H1 (cell line): ENCODE measurements around the gene OR5B2.

ENCODE experiments used
- ATF3 ChIP-seq: IDR thresholded peaks from 2 replicates; pipeline ENCODE4 v1.6.1; 2011; ENCODE audit warnings: low read depth, mild to moderate bottlenecking, low read length; ENCODE audit not compliant: insufficient read depth
- BACH1 ChIP-seq: IDR thresholded peaks from 2 replicates; pipeline ENCODE4 v1.6.1; 2012; ENCODE audit warnings: low read length, improper control_type of control experiment
- CHD2 ChIP-seq: IDR thresholded peaks from 2 replicates; pipeline ENCODE4 v1.6.1; 2012; ENCODE audit warnings: low read length, improper control_type of control experiment
- CTCF ChIP-seq, 3 experiments: IDR thresholded peaks; 1 replicate in 2 of 3; 2 replicates in 1 of 3; pipeline versions ENCODE4 v1.5.1 to v1.6.1; 2011; ENCODE audit warnings: low read length in 3 of 3, mild to moderate bottlenecking in 3 of 3, inconsistent platforms in 2 of 3, low read depth in 1 of 3, moderate library complexity in 1 of 3; ENCODE audit not compliant: insufficient read depth in 1 of 3; ENCODE audit errors: control extremely low read depth in 1 of 3
- EP300 ChIP-seq, 2 experiments: IDR thresholded peaks; 1 replicate in 1 of 2; 2 replicates in 1 of 2; pipeline ENCODE4 v1.6.1; 2011 to 2012; ENCODE audit warnings: low read depth in 2 of 2, low read length in 2 of 2, mild to moderate bottlenecking in 2 of 2, borderline replicate concordance in 1 of 2, inconsistent platforms in 1 of 2, moderate library complexity in 1 of 2
- HDAC2 ChIP-seq, 2 experiments: fragments of 300-600 bp in 1 of 2; sonication (generic) in 1 of 2; IDR thresholded peaks; 2 replicates each; pipeline ENCODE4 v1.6.1; 2011 to 2012; ENCODE audit warnings: low read depth in 2 of 2, low read length in 2 of 2, mild to moderate bottlenecking in 2 of 2, moderate library complexity in 2 of 2, borderline replicate concordance in 1 of 2, inconsistent platforms in 1 of 2
- JUN ChIP-seq: IDR thresholded peaks from 2 replicates; pipeline ENCODE4 v1.6.1; 2011; ENCODE audit warnings: low read depth, mild to moderate bottlenecking, improper control_type of control experiment, low read length
- KDM4A ChIP-seq: IDR thresholded peaks from one replicate; pipeline ENCODE4 v1.7.1; 2012; ENCODE audit warnings: low read depth, mild to moderate bottlenecking, moderate library complexity, low read length, inconsistent platforms; ENCODE audit not compliant: severe bottlenecking
- MAFK ChIP-seq: IDR thresholded peaks from 2 replicates; pipeline ENCODE4 v1.6.1; 2012; ENCODE audit warnings: low read depth, mild to moderate bottlenecking, improper control_type of control experiment, low read length
- RAD21 ChIP-seq, 2 experiments: IDR thresholded peaks in 1 of 2; conservative IDR thresholded peaks in 1 of 2; 2 replicates each; pipeline ENCODE4 v1.6.1; 2011; ENCODE audit warnings: low read depth in 2 of 2, low read length in 2 of 2, improper control_type of control experiment in 1 of 2, inconsistent platforms in 1 of 2, mild to moderate bottlenecking in 1 of 2, moderate library complexity in 1 of 2
- RFX5 ChIP-seq: IDR thresholded peaks from 2 replicates; pipeline ENCODE4 v1.6.1; 2011; ENCODE audit warnings: low read depth, low read length, improper control_type of control experiment, borderline replicate concordance
- YY1 ChIP-seq: IDR thresholded peaks from 2 replicates; pipeline ENCODE4 v1.6.1; 2011; ENCODE audit warnings: low read depth, mild to moderate bottlenecking, low read length
- ZNF274 ChIP-seq: IDR thresholded peaks from 2 replicates; pipeline ENCODE4 v1.7.0; 2012; ENCODE audit warnings: low read length, borderline replicate concordance; ENCODE audit errors: extremely low read depth
- TF ChIP-seq, protein P1 (sequence below): IDR thresholded peaks from 2 replicates; pipeline ENCODE4 v1.6.1; 2012; ENCODE audit warnings: inconsistent platforms

DNA sequence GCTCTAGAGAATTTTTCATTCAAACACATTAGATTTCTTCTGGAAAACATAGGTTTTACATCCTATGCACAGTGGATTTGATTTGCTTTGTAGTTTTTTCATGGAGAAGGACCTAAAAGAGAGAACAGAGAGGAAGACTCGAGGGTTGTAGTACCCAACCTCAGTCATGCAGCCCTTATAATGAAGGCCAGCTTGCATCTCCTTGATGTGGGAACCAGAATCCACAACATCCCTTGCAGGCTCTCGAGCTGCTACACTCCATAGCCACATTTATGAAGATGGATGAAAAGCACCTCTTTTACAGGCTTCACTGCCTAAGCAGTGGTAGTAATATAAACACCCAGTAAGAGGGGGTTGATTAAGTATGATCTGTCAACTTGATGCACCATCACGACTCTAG lies 23.7 kb upstream of the OR5B2 start:
- TF ChIP-seq RAD21 (IDR thresholded peaks at IDR 0.05 in 1 of 2, conservative IDR thresholded peaks at IDR 0.05 in 1 of 2; ENCODE audit: low read depth in 2 of 2, low read length in 2 of 2): no peak
- TF ChIP-seq EP300 (IDR thresholded peaks at IDR 0.05; ENCODE audit: borderline replicate concordance in 1 of 2, low read depth in 2 of 2, low read length in 2 of 2): no peak
- TF ChIP-seq CTCF (IDR thresholded peaks at IDR 0.05; ENCODE audit: control extremely low read depth in 1 of 3, insufficient read depth in 1 of 3, low read depth in 1 of 3, low read length in 3 of 3): no peak
- TF ChIP-seq ATF3: no peak
- no peak for TF ChIP-seq KDM4A
- TF ChIP-seq CHD2: no peak
- no peak for TF ChIP-seq YY1
- TF ChIP-seq BACH1: no peak
- TF ChIP-seq, protein P1, sequence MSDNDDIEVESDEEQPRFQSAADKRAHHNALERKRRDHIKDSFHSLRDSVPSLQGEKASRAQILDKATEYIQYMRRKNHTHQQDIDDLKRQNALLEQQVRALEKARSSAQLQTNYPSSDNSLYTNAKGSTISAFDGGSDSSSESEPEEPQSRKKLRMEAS: no peak
- TF ChIP-seq MAFK: no peak
- TF ChIP-seq HDAC2 (IDR thresholded peaks at IDR 0.05; ENCODE audit: borderline replicate concordance in 1 of 2, low read depth in 2 of 2, low read length in 2 of 2): no peak
- no peak for TF ChIP-seq JUN
- no peak for TF ChIP-seq RFX5
- TF ChIP-seq ZNF274: no peak
